GM19467 (cell line): Measurements from ENCODE around the gene PPP1R2.
A peak's percentile ranks its signal among the peaks of the same experiment; 100 is the strongest.

Source experiments
- ATAC-seq: cut with Tn5 transposase; IDR thresholded peaks from one replicate; pipeline ENCODE4 v1.9.1; 2021; ENCODE audit warnings: mild to moderate bottlenecking, moderate library complexity; ENCODE audit not compliant: unreplicated experiment

The PPP1R2 gene

GRCh38 chr3:195566797-195567196, 23.7 kb upstream of the PPP1R2 start:
- no peak for ATAC-seq

- no peak for ATAC-seq
Measured at GRCh38 chr3:195565716-195566115, 22.6 kb upstream of the PPP1R2 start.

- ATAC-seq: no peak
Measured at GRCh38 chr3:195563317-195563716, 20.2 kb upstream of the PPP1R2 start.

GRCh38 chr3:195559723-195560409, 16.7 kb upstream of the PPP1R2 start:
- ATAC-seq: no peak

- ATAC-seq: no peak
Measured at GRCh38 chr3:195558602-195559001, 15.5 kb upstream of the PPP1R2 start.

GRCh38 chr3:195557322-195557721, 14.2 kb upstream of the PPP1R2 start:
- no peak for ATAC-seq

- no peak for ATAC-seq
Measured at GRCh38 chr3:195556390-195556789, 13.3 kb upstream of the PPP1R2 start.

GRCh38 chr3:195555110-195555509, 12.0 kb upstream of the PPP1R2 start:
- no peak for ATAC-seq

- ATAC-seq: no peak
Measured at GRCh38 chr3:195554458-195554857, 11.3 kb upstream of the PPP1R2 start.

- no peak for ATAC-seq
Measured at GRCh38 chr3:195553268-195553667, 10.1 kb upstream of the PPP1R2 start.

- no peak for ATAC-seq
Measured at GRCh38 chr3:195551381-195551978, 8.4 kb upstream of the PPP1R2 start.

- ATAC-seq: peak; percentile 48
Measured at GRCh38 chr3:195550723-195551122, 7.6 kb upstream of the PPP1R2 start.

GRCh38 chr3:195549931-195550519, 6.9 kb upstream of the PPP1R2 start:
- peak; percentile 57 for ATAC-seq

- no peak for ATAC-seq
Measured at GRCh38 chr3:195548987-195549386, 5.9 kb upstream of the PPP1R2 start.

- no peak for ATAC-seq
Measured at GRCh38 chr3:195548501-195548900, 5.4 kb upstream of the PPP1R2 start.

GRCh38 chr3:195548006-195548405, 4.9 kb upstream of the PPP1R2 start:
- ATAC-seq: no peak

- ATAC-seq: no peak
Measured at GRCh38 chr3:195546130-195546560, 3.0 kb upstream of the PPP1R2 start.

GRCh38 chr3:195544634-195545033, 1.5 kb upstream of the PPP1R2 start:
- no peak for ATAC-seq

- no peak for ATAC-seq
Measured at GRCh38 chr3:195544230-195544536, 1.1 kb upstream of the PPP1R2 start.

GRCh38 chr3:195543500-195544229, 540 bp upstream of the PPP1R2 start:
- ATAC-seq: no peak

GRCh38 chr3:195542316-195542697, 818 bp downstream of the PPP1R2 start:
- no peak for ATAC-seq

GRCh38 chr3:195540511-195540910, 2.6 kb downstream of the PPP1R2 start:
- no peak for ATAC-seq
